GM19395 (cell line): ENCODE data around the gene MAD2L2.

Experiments
- ATAC-seq: cut with Tn5 transposase; IDR thresholded peaks from one replicate; pipeline ENCODE4 v1.9.1; 2021; ENCODE audit warnings: mild to moderate bottlenecking, moderate library complexity; ENCODE audit not compliant: unreplicated experiment

The MAD2L2 gene

DNA sequence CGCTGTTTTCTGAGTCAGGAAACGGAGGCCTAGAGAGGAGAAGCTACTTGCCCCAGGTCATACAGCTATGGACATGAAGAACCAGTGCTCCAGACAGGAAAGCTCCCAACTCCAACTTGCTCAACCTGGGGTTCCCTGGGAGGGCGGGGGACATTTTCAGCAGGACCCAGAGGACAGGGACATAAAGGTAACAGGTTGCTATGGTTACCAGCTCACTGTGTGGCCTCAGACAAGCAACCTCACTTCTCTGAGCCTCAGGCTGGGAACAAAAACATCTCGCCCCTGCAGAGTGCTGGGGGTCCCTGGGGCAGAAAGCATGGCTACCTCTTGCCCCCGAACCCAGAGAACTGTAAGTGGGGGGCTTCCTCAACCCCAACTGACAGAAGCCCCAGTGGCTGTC is 42.8 kb downstream of the MAD2L2 start:
- ATAC-seq = no peak

DNA sequence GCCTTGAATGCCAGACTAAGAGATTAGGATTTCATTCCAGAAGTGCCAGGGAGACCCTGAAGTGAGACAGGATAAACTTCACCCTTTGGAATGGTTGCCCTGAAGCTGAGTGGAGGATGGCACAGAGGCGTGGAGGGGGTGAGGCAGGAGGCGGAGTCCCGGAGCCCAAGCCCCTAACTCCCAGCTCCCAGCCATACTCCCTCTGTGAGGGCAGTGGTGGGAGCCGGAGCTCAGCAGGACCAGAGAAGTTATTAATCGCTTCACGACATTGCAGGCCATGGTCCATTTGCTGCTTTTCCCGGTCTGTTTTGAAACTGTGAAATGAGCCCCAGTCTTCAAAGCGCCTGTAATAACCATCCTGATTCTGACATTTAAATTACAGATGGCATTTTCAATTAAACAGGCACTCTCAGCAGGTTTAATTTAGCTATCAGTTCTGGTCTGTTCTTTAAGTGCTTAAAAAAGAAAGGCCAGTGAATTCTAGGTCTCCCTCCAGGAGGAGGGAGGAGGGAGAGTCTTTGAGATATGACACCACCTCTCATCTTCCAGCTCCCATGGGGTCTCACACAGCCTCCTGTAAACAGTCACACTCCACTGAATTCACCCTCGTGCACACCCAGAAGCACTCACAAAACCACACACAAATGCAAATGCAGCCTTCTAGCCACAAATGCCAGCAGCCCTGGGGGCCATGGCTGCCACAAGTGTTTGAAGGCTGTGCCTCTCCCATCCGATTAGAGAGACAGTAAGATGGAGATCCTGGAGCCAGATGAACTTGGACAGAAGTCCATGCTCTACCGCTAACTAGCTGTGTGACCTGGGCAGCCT is 46.4 kb downstream of the MAD2L2 start:
- no peak for ATAC-seq

DNA sequence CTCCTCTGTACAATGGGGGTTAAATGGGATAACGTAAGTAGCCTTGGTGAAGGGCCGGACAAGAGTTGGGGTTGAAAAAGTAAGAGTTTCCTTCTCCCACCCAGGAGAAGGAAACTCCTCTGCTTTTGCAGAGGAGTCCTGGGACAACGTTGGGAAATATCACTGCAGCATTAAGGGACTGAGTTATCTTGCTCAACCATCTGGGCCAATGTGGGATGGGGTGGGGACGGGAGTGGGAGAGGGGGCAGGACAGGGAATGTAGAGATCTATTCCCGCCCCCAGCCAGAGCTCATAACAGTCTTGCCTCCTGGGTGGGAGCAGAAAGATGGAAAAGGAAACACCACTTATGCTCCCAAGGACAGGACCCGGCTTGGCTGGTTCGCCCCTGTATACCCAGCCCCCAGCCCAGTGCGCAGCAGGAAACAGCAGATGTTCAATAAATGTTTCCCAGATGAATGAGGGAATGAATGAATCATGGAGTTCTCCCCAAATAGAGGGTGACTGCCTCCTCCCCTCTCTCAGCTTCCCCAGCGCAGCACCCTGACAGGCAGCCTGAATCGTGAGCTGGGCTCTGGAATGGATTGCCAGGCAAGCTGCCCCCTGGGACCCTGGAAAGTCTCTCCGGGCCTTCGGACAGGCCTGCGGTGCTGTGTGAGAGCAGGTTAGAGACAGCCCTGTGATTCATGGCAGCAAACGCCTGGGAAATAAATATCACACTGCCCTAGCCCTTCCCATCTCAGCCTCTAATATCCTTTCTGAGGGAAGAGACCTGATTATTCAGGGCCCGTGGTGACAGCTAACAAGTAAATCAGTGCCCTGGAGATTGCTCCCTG is 51.5 kb downstream of the MAD2L2 start:
- ATAC-seq = no peak

DNA sequence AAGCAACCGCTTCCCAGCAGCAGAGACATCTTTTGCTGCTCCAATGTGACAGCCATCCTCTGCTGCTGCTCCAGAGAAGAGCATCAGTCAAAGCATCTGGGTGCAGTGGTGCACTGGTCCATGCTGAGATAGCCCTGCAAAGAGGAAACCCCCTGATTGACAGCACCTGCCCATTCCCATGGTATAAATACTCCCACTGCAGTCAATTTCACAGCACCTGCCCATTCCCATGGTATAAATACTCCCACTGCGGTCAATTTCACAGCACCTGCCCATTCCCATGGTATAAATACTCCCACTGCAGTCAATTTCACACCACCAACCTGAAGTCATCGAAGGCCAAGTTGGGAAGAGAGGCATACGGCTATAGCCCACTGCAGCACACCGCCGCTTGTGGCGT is 52.2 kb downstream of the MAD2L2 start:
- no peak for ATAC-seq

DNA sequence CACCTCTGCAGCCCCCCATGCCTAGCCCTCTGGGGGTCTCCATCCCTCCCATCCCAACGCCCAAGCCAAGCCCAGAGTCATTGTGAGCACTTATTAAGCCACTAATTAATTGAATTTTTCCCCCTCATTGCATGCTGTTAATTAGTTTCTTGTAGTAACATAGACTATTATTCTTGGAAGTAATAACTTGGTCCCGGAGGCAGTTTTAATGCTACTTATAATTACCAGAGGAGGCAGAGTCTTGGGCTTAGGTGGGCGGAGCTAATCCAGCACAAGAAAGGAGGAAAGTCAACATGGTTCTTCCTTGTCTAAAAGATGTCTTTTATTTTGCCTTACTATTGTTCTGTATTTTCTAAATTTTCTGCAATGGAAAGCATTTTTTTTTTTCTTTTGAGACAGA is 54.4 kb downstream of the MAD2L2 start:
- ATAC-seq = no peak
